Stimulated activated CD4-positive, alpha-beta T cell treated with anti-CD3 and anti-CD28 coated beads, Interleukin-1b, Interleukin-23, amount 100 ng/mL, for 48 hours (primary cell): ENCODE measurements around the gene POTEB2.
"Not testable (repeated sequence)": the region's sequence is repeated elsewhere in the genome, so short reads cannot be mapped to it uniquely, and the experiment has no call there.

Source experiments
- DNase-seq: peaks from one replicate; pipeline ENCODE4 v3.0.0-alpha.2; 2020

The POTEB2 gene

DNA sequence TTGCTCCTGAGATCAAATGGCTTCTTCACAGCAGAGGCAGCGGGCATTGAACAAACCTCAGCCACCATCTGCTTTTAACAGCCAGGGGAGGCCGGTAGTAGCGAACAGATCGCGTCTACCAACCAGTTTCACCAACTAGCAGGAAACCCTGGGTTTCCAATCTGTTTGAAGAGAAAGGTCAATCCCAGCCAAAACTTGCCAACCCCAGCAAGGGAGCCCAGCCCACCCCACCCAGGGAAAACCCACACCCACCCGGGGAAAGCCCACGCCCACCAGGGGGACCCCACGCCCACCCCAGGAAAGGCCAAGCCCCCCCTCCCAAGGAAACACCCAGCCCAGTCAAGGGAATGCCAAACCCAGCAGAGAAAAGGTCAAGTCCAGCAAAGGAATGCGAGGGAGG lies at the start of gene POTEB2:
TSS of gene POTEB2 (minus strand) at position 101 of the 400 bp plus-strand sequence. CDS start at position 68, 33 bp downstream.
- not testable (repeated sequence) for DNase-seq

- DNase-seq: not testable (repeated sequence)
Observed at GRCh38 chr15:20879916-20880315, 13.8 kb upstream of the POTEB2 start.

- not testable (repeated sequence) for DNase-seq
Observed at GRCh38 chr15:20878464-20878863, 12.3 kb upstream of the POTEB2 start.

GRCh38 chr15:20877819-20878218 lies 11.7 kb upstream of the POTEB2 start:
- DNase-seq: not testable (repeated sequence)
